ENCODE measurements around the gene CCDC92B.
A peak's percentile ranks its signal among the peaks of the same experiment; 100 is the strongest.

The CCDC92B gene

DNA sequence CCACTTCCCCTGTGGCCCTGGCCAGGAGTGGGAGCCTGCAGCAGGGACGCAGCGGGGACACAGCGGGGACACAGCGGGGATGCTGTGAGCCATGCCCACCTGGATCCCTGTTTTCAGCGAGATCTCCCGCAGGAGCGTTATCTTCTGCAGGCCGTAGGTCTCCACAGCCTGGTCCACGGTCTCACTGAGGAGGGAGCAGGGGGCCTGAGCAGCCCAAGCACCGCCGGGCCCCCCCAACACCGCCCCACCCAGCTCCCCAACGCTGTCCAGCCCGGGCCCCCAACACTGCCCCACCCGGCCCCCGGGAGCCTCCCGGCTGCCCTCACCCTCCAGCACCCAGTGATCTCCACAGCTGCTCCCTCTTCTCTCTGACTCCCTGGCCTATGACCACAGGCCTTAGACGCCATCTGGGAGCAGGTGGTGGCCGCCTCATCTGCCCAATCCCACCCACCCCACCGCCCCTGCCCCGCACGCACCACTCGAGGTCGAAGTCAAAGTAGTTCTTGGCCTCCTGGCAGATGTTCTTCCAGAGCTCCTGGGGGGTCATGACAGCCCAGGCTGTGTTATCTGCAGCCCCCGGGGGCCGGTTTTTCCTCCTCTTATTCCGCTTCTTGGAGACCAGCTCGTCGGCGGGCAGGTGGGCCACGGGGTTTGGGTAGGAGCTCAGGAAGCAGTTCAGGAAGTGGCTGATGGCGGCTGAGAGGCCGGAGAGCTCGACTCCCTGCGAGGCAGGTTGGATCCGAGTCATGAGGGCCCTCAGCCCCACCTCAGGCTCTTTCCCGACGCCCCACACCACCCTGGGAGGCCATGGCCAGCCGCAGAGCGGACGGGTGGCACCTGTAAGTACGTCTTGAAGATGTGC lies 54.8 kb downstream of the CCDC92B start:
- Mint-ChIP-seq H3K27ac (no peak overlapping the region), H3K4me3 (no peak overlapping the region), H3K36me3 (peaks cover 44% of the 10 kb centered on the region), H3K9me3 (no peaks in the 10 kb centered on the region), H3K27me3 (no peaks in the 10 kb centered on the region), H3K4me1 (no peaks in the 10 kb centered on the region)
- no peak for ATAC-seq

DNA sequence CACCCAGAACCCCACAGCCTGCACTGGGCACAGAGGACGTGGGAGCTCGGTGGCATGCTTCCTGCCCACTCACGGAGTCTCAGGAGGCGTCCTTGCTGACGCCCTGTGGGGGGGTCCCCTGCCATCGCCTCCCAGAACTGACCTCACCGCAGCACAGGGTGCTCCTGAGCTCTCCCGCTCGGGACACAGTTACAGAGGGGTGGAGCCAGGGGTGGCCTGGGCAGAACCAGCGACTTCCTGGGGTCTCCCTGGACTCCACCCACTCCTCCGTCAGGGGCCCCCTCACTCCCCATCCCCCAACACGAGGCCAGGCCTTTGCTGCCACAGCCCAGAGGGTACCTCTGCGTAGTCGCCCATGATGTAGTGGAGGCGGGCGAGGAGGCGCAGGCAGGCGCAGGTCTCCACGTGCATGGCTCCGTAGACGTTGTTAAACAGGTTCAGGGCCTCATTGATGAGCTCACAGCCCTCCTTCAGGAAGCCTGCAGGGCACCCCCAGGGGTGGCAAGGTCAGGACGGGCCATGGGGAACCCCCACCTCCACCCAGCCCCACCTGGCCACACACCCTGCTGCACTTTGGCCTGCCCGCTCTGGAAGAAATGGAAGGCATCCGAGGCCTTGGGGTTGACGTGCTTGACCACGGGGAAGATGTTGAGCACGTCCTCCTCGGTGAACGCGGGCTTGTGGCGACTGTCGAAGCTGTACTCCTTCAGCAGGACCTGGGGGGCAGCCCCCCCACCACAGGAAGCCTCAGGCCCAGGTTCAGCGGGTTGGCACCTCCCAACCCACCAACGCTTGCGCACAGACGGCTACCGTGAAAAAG lies 55.7 kb downstream of the CCDC92B start:
- Mint-ChIP-seq H3K9me3 (no peaks in the 10 kb centered on the region), H3K4me1 (peaks cover 7% of the 10 kb centered on the region), H3K36me3 (peaks cover 39% of the 10 kb centered on the region), H3K4me3 (no peak overlapping the region), H3K27me3 (no peaks in the 10 kb centered on the region), H3K27ac (no peak overlapping the region)
- no peak for ATAC-seq

DNA sequence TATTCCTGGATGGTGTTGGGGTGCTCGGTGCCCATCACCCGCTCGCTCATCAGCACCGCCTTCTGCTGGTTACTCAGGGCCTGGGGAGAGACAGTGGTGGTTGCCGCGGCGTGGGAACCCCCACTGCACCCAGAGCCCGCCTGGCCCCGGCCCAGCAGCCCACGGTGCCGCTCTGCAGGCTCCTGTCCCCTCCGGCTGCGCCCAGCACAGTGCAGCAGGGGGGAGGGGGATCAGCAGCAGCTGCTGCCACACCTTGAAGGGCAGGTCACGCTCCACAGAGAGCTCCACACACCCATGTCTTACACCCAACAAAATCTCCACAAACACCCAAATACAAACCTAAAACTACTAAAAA lies 56.7 kb downstream of the CCDC92B start:
- peaks cover 30% of the 10 kb centered on the region for H3K36me3 Mint-ChIP-seq
- no peaks in the 10 kb centered on the region for H3K9me3 Mint-ChIP-seq

DNA sequence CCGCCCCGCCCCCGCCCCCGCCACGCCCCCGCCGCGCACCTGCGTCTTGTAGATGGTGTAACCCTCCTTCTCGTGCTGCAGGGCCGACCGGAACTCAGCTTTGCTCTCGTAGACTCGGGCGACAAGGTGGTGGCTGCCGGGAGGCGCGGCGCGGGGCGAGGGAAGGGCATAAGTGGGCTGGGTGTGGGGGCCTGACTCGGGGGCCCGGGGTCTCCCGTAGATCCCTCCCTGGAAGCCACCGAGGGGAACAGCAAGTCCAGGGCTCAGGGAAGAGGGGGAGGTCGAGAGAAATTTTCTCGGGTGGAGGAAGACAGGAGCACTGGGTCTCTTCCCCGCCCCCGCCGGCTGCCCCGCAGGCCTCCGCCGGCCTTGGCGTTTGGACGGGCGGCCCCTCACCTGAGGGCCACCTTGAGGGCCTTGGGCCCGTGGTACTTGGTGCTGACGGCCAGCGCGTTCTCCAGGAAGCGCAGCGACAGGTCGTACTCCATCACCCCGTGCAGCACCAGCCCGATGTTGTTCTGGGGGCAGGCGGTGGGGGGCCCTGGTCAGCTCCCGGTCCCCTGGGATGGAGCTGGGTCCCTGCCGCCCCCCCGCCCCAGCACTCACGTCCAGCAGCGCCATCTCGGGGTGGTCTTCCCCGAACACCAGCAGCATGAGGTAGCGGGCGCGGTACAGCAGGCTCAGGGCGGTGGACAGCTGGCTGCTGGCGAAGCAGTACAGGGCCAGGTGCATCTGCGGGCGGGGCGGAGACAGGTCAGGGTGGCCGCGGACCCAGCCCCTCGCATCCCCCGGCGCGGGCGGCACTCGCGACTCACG lies 57.3 kb downstream of the CCDC92B start:
- Mint-ChIP-seq H3K36me3 (peaks cover 30% of the 10 kb centered on the region), H3K9me3 (no peaks in the 10 kb centered on the region), H3K27me3 (no peaks in the 10 kb centered on the region), H3K4me3 (no peak overlapping the region), H3K4me1 (peaks cover 19% of the 10 kb centered on the region), H3K27ac (no peak overlapping the region)
- ATAC-seq = no peak

More for the DNA sequence above, 56.7 kb downstream of the CCDC92B start:
- no peaks in the 10 kb centered on the region for H3K27me3 Mint-ChIP-seq
- ATAC-seq = no peak
- peaks cover 14% of the 10 kb centered on the region for H3K4me1 Mint-ChIP-seq
- no peak overlapping the region for H3K4me3 Mint-ChIP-seq
- no peak overlapping the region for H3K27ac Mint-ChIP-seq

DNA sequence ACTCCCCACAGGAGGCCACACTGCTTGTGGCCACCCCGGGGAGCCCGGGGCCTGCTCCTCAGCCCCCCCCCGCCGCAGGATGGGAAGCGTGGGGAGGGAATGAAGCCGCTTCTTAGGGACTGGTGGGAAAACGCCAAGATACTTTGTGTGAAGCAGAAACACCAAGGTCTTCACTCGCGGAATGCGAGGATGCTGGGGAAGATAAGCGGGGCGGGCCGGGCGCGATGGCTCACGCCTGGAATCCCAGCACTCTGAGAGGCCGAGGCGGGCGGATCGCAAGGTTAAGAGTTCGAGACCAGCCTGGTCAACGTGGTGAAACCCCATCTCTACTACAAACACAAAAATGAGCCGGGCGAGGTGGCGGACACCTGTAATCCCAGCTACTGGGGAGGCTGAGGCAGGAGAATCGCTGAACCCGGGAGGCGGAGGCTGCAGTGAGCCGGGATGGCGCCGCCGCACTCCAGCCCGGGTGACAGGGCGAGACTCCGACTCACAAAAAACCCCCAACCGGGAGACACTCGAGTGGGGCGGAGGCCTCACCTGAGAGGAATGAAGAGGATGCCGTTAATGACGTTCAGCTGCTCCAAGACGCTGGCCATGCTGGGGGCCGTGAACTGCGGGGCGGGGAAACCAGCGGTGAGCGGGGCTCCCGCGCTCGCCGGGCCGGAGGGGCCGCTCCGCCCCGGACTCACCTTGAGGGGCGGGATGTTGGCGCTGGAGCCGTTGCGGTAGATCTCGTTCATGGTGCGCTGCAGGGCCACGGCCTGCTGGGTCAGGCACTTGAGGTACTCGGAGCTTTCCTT lies 58.2 kb downstream of the CCDC92B start:
- Mint-ChIP-seq H3K27ac (no peak overlapping the region), H3K4me3 (no peak overlapping the region), H3K36me3 (peaks cover 23% of the 10 kb centered on the region), H3K27me3 (no peaks in the 10 kb centered on the region), H3K9me3 (no peaks in the 10 kb centered on the region), H3K4me1 (peaks cover 21% of the 10 kb centered on the region)
- ATAC-seq = no peak

DNA sequence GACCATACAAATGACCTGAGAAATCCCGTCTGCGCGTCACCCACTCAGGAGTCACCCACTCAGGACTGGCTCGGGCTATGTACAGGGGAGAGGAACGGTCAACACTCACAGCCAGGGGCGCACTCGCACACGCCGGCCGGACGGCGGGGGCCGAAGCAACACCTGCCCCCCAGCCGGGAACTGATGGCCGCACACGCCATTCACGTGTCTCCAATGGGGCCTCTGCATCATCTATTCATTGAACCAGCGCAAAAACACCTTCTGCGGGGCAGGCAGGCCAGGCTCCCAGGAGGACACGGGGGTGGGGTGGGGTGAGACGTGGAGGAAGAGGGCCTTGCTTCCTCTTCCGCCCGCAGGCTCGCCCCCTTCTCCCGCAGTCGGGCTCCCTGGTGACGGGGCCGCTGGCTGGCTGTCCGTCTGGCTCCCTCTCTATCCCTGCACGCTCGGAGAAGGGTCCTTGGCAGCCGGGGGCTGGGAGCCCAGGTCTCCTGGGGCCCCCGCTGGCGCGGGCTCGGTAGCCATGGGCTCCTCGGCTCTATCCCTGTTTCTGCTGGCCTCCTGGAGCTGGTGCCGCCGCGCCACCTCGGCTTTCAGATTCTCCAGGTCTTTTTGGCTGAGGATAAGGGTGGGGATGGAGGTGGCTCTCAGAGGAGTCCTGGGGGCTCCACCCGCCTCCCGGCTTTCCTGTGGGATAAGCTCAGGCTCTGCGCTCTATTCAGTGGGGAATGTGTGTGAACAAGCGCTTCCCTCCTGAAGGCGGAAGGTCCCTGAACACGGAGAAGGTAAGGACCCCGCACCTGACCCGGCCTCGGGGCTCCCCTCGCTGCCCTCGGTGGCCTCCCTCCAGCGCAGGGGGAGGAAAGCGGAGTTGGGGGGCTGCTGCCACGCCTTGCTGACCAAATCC lies 59.0 kb downstream of the CCDC92B start:
- no peak overlapping the region for H3K27ac Mint-ChIP-seq
- no peaks in the 10 kb centered on the region for H3K27me3 Mint-ChIP-seq
- no peaks in the 10 kb centered on the region for H3K9me3 Mint-ChIP-seq
- no peak for ATAC-seq
- H3K4me1 Mint-ChIP-seq = peaks cover 21% of the 10 kb centered on the region
- H3K36me3 Mint-ChIP-seq = peaks cover 23% of the 10 kb centered on the region
- H3K4me3 Mint-ChIP-seq = peak overlapping the region; percentile 12

DNA sequence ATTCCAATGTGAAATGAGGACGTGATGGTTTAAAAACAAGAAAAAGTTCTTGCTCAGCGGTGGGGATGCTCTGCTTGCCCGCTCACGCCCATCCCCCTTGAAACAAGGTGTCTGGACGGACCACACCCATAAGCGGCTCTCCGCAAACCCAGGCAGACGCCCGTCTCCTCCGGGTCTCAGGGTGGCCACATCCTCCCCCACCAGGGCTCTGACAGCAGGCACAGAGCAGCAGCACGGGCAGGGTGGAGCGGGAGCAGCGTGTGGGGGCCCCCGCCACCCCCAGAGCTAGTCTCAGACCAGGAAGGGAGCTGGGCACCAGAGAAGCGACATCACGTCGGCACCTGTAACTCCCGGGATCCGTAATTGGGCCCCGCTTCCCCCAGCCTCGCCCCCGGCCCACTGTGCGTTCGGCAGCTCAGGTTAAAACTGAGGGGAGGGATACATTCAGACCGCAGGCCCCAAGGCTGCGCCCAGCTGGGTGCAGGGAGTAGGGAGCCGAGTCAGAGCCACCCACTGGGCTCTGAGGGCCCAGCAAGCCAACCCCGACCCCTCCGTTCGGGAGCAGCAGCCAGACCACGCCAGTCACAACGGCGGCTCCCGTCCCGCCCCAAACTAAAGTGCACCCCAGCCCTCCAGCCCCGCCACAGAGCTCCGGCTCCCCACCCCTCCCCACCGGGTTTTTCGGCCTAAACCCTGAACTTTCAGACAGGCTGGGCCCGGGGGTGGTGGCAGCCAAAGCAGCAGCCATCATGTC lies 59.9 kb downstream of the CCDC92B start:
- Mint-ChIP-seq H3K27me3 (no peaks in the 10 kb centered on the region), H3K4me1 (peaks cover 21% of the 10 kb centered on the region), H3K9me3 (no peaks in the 10 kb centered on the region), H3K27ac (peak overlapping the region; percentile 49), H3K36me3 (peaks cover 23% of the 10 kb centered on the region), H3K4me3 (no peak overlapping the region)
- ATAC-seq = peak; percentile 22

DNA sequence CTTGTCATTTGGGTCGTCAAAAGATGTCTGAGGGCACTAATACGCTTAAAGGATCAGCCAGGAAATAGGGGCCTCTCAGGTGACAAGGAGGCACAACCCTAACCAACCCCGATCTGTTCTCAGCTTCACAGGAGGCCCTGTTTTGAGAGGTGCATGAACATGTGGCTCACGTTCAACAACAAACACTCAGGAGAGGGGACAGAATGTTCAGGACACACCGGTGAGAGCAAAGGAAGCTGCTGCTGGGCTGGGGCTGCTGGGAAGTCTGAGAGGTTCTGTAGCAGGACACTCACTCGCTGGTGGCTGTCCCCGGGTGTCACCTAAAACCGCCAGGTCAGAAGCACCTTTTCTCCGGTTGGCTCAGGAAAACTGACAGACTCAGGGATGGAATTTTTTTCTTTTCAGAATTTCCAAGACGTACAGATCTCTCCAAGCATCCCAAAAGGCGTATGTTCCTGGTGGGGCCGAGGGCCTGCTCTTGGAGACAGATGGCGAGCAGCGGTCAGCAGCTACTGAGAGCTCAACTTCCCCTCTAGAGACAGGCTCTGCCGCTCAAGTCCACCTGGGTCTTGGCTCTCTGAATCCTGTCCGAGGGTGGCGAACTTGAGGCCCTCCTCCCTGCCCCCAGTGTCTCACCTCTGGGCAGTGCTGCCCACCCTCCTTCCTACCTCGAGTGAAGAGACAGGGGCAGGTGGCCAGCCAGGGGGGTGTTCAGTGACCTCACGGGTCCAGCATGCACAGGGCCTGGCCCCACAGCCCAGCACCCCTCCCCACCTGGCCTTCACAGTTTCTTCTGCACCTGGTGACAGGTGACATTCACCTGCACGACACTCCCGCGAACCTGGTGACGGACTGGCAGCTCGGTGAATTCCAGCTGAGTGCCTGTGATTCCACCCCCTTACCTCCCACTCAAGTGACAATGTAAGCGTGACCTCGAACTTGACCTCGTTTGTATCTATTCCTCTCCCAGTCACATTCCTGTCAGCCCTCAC lies 60.8 kb downstream of the CCDC92B start:
- no peak for ATAC-seq
- Mint-ChIP-seq H3K4me3 (no peak overlapping the region), H3K27me3 (no peaks in the 10 kb centered on the region), H3K27ac (peak overlapping the region; percentile 53), H3K4me1 (peaks cover 21% of the 10 kb centered on the region), H3K9me3 (no peaks in the 10 kb centered on the region), H3K36me3 (peaks cover 18% of the 10 kb centered on the region)

DNA sequence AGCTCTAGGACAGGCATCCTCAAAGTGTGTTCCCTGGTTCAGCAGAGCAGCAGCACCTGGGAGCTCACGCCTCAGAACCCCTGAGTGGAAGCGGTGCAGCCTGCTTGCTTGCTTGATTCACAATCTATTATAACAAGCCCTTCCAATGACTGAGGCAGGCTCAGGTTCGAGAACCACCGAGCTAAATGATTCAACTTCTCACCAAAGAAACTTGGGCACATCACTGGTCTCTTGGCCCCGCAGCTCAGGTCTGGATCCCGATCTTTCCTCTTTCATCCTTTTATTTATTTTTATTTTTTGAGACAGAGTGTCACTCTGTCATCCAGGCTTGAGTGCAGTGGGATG lies 62.4 kb downstream of the CCDC92B start:
- peaks cover 21% of the 10 kb centered on the region for H3K4me1 Mint-ChIP-seq
- H3K9me3 Mint-ChIP-seq = no peaks in the 10 kb centered on the region
- no peak overlapping the region for H3K4me3 Mint-ChIP-seq
- H3K27me3 Mint-ChIP-seq = no peaks in the 10 kb centered on the region
- ATAC-seq = no peak
- H3K36me3 Mint-ChIP-seq = peaks cover 17% of the 10 kb centered on the region
- H3K27ac Mint-ChIP-seq = peak overlapping the region; percentile 53

DNA sequence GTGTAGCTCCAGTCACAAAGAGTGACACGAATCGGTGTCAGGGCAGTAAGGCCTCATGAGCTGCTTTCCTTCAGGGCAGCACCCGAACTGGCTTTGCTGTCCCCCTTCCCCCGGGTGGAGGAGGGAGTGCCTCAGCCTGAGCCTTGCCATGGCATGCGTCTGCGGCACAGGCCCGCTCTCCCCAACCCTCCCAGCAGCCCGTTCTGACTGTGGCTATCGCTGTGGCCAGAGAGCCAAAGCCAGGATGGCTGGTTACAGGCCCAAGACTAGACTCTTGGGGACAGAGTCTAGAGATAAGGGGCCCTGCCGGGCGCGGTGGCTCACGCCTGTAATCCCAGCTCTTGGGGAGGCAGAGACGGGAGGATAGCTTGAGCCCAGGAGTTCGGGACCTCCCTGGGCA lies 63.8 kb downstream of the CCDC92B start:
- Mint-ChIP-seq H3K27ac (no peak overlapping the region), H3K27me3 (no peaks in the 10 kb centered on the region), H3K4me1 (peaks cover 21% of the 10 kb centered on the region), H3K4me3 (no peak overlapping the region), H3K9me3 (no peaks in the 10 kb centered on the region), H3K36me3 (peaks cover 21% of the 10 kb centered on the region)
- no peak for ATAC-seq

DNA sequence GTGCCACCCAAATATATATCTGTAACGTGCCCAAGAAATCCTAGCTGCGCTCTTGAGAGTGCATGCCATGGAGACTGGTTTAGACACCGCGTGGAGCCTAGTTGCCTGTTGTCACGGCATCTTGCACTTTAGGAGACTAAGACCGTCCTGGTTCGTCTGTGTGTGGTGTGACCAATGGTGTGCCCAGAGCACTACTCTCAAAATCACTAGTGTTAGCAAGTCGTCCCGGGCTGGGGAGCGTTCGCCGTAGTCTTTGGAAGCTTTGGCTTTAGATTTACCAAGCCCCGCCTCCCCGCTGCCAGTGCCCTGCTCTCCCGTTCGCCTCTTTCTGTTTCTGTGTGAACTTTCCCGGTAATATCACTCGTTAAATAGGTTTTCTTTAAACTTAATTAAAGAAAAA lies 64.9 kb downstream of the CCDC92B start:
- peaks cover 21% of the 10 kb centered on the region for H3K4me1 Mint-ChIP-seq
- H3K9me3 Mint-ChIP-seq = no peaks in the 10 kb centered on the region
- no peak for ATAC-seq
- H3K27ac Mint-ChIP-seq = no peak overlapping the region
- no peak overlapping the region for H3K4me3 Mint-ChIP-seq
- no peaks in the 10 kb centered on the region for H3K27me3 Mint-ChIP-seq
- H3K36me3 Mint-ChIP-seq = peaks cover 27% of the 10 kb centered on the region

DNA sequence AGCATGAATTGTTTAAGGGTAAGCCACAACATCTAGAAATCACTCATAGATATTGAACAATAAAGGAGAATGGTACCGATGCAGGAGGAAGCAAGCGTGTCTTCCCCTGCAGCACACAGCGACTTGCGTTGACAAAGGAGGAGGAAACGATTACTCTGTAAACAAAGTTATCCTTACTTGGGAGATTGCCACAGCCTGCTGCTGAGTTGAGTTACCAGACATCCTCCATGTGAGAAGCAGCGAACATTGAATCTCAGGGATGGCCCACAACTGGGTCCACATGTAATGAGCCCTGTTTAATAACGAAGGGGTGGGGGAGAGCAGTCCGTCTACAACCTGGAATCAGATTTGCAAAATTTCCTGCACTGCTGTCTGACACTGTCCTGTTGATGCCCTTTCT lies 65.5 kb downstream of the CCDC92B start:
- no peak for ATAC-seq
- Mint-ChIP-seq H3K27me3 (no peaks in the 10 kb centered on the region), H3K4me3 (no peak overlapping the region), H3K4me1 (peaks cover 15% of the 10 kb centered on the region), H3K36me3 (peaks cover 34% of the 10 kb centered on the region), H3K9me3 (no peaks in the 10 kb centered on the region), H3K27ac (no peak overlapping the region)
